SK-N-MC (cell line): ENCODE data around the gene IPO5.

ENCODE experiments used
- EZH2 ChIP-seq: fragments of 200-600 bp; sonication (generic); IDR thresholded peaks from one replicate; pipeline ENCODE4 v1.6.1; 2017; ENCODE audit warnings: antibody characterized with exemption
- FOXP2 ChIP-seq: optimal IDR thresholded peaks from 2 replicates; pipeline ENCODE3; 2011; ENCODE audit warnings: mild to moderate bottlenecking, moderate library complexity; ENCODE audit not compliant: insufficient read depth; ENCODE audit errors: extremely low read length, control extremely low read depth
- POLR2AphosphoS5 ChIP-seq: IDR thresholded peaks from 2 replicates; pipeline ENCODE4 v1.6.1; 2012; ENCODE audit warnings: mild to moderate bottlenecking, low read depth, low read length, borderline replicate concordance

DNA sequence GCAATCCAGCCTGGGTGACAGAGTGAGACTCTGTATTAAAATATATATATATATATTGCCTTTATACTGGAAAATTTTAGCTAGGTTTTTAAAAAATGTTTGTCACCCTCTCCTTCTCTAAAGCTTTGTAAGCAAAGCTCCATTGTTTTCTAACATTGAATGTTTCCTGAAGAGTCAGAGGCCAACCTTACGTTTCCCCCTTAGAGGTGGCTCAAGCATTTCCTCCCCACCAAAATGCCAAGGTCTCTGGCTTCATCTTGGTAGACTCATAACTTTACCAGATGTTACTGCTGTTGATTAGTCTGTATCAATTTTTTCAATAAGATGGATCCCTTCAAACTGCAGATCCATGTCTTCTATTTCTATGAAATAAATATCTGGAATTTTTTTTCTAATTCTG is 25.2 kb upstream of the IPO5 start:
- no peak for TF ChIP-seq POLR2AphosphoS5
- no peak for TF ChIP-seq EZH2
- no peak for TF ChIP-seq FOXP2
